HG03520 (cell line): ENCODE results near the gene RAB15.
"Not testable (repeated sequence)": the region's sequence is repeated elsewhere in the genome, so short reads cannot be mapped to it uniquely, and the experiment has no call there.

Source experiments
- ATAC-seq: cut with Tn5 transposase; IDR thresholded peaks from one replicate; pipeline ENCODE4 v1.9.1; 2021; ENCODE audit warnings: mild to moderate bottlenecking, moderate library complexity; ENCODE audit not compliant: unreplicated experiment

The RAB15 gene

GRCh38 chr14:64914237-64915028 is 57.7 kb downstream of the RAB15 start, which contains the start of gene CHURC1:
TSS of gene CHURC1 (plus strand) at chr14:64914455. CDS start at chr14:64914496, 41 bp downstream.
- ATAC-seq: peak; percentile 87

DNA sequence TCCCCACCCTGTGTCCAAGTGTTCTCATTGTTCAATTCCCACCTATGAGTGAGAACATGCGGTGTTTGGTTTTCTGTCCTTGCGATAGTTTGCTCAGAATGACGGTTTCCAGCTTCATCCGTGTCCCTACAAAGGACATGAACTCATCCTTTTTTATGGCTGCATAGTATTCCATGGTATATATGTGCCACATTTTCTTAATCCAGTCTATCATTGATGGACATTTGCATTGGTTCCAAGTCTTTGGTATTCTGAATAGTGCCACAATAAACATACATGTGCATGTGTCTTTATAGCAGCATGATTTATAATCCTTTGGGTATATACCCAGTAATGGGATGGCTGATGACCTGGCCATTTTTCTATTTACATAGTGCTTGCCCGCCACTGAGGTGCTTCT is 58.7 kb downstream of the RAB15 start:
- not testable (repeated sequence) for ATAC-seq

DNA sequence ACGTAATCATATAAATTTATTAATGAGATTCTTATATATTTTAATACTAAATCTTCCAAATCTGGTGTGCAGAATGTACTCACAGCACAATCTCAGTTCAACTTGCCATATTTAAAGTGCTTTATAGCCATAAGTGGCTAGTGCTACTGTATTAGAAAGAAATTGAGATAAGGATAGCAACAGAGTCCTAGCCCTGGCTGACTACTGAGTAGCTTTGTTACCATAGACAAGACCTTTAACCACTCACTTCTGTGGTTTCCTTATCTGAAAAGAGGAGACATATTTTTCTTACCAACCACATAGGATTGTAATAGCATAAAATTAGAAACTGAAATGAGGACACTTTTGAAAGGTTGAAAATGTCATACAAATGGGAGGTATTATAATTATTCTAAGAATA is 59.9 kb downstream of the RAB15 start:
- ATAC-seq: no peak

DNA sequence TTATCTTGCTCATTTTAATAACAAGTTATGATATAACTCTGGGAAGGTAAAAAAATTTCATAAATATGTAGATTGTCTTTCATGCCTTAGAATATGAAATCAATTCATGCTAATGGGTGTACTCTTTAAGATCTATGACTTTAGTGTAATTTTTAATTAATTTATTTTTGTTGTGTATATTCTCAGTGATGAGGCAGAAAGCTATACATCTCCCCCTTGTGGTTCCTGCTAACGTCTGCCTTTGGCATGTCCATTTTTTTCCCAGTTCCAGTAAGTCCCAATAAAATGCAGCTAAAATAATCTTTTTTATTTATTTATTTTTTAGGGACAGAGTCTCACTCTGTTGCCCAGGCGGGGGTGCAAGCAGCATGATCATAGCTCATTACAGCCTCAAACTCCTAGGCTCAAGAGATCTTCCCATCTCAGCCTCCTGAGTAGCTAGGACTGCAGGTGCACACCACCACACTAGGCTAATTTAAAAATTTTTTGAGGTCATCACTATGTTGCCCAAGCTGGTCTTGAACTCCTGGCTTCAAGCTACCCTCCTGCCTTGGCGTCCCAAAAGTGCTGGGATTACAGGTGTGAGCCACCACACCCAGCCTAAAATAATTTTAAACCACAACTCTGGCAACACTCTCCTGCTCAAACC is 61.2 kb downstream of the RAB15 start:
- ATAC-seq: no peak

GRCh38 chr14:64906022-64906421 is 66.1 kb downstream of the RAB15 start:
- ATAC-seq: no peak

DNA sequence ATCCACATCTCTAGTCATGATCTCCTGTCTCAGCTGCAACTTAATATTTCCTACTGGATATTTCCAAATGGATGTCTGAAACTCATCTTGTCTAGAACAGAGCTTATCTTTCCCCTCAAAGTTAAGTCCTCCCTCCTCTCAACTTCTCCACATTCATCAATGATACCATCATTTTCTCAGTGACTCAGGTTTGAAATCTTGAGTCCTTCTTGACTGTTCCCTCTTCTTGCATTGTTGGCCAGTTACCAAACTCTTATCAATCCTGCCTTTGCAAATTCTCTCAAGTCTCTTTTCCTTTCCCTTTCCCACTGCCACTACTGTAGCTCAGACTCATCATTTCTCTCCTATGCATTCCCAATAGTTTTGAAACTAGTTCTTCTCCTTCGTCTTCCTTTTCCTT is 72.2 kb downstream of the RAB15 start:
- ATAC-seq: no peak
